GM23338 (cell line): ENCODE data around the gene WDCP. TPM values are rescaled to one million over a fixed set of nuclear protein-coding genes. Genes with fewer than 3 reads are reported as not detected.

Source experiments
- ATAC-seq: fragments of 200-7000 bp; cut with Tn5 transposase; 3 replicates; pipeline ENCODE4 v1.9.1; 2020
- DNase-seq: peaks from one replicate; pipeline ENCODE4 v3.0.0-alpha.2; 2015; ENCODE audit warnings: low spot score
- H2AFZ ChIP-seq: fragments of 200-600 bp; sonication (generic); 2 replicates; pipeline ENCODE4 v1.8.0; 2016; ENCODE audit warnings: antibody characterized with exemption, mild to moderate bottlenecking, moderate library complexity
- H3F3A ChIP-seq: fragments of 200-600 bp; sonication (generic); replicated peaks from 2 replicates; pipeline ENCODE4 v1.8.0; 2017; ENCODE audit warnings: antibody characterized with exemption, mixed run types, low read depth
- H3K27ac ChIP-seq: fragments of 200-600 bp; sonication (generic); 2 replicates; pipeline ENCODE4 v1.6.1; 2016; ENCODE audit warnings: low read depth
- H3K27me3 ChIP-seq: fragments of 200-600 bp; sonication (generic); 2 replicates; pipeline ENCODE4 v1.8.0; 2016; ENCODE audit warnings: mild to moderate bottlenecking, mixed run types, moderate library complexity; ENCODE audit not compliant: insufficient read depth
- H3K36me3 ChIP-seq: fragments of 200-600 bp; sonication (generic); 2 replicates; pipeline ENCODE4 v1.8.0; 2016; ENCODE audit warnings: mild to moderate bottlenecking; ENCODE audit not compliant: insufficient read depth
- H3K4me1 ChIP-seq: fragments of 200-600 bp; sonication (generic); 2 replicates; pipeline ENCODE4 v1.8.0; 2016; ENCODE audit warnings: mild to moderate bottlenecking, moderate library complexity; ENCODE audit not compliant: insufficient read depth
- H3K4me2 ChIP-seq: fragments of 200-600 bp; sonication (generic); 2 replicates; pipeline ENCODE4 v1.7.1; 2017; ENCODE audit warnings: mixed run types
- H3K4me3 ChIP-seq: fragments of 200-600 bp; sonication (generic); 2 replicates; pipeline ENCODE4 v1.6.1; 2016; ENCODE audit warnings: mixed run types
- H3K79me2 ChIP-seq: fragments of 200-600 bp; sonication (generic); replicated peaks from 2 replicates; pipeline ENCODE4 v1.8.0; 2017; ENCODE audit warnings: mild to moderate bottlenecking; ENCODE audit not compliant: insufficient read depth
- H3K9me2 ChIP-seq: fragments of 200-600 bp; sonication (generic); 2 replicates; pipeline ENCODE4 v1.8.0; 2017; ENCODE audit not compliant: insufficient read depth
- H4K20me1 ChIP-seq: fragments of 200-600 bp; sonication (generic); replicated peaks from 2 replicates; pipeline ENCODE4 v1.8.0; 2017; ENCODE audit warnings: mild to moderate bottlenecking; ENCODE audit not compliant: insufficient read depth
- H3K27ac Mint-ChIP-seq: 2 replicates; pipeline ENCODE4 v1.8.0; 2020; ENCODE audit warnings: inconsistent platforms, mild to moderate bottlenecking, moderate library complexity, mixed read lengths
- H3K27me3 Mint-ChIP-seq: 3 replicates; pipeline ENCODE4 v1.8.0; 2022; ENCODE audit warnings: low read depth, mild to moderate bottlenecking, moderate library complexity, mixed read lengths, inconsistent platforms; ENCODE audit not compliant: insufficient read depth, poor library complexity
- H3K36me3 Mint-ChIP-seq: 3 replicates; pipeline ENCODE4 v1.8.0; 2021; ENCODE audit warnings: low read depth, mild to moderate bottlenecking, inconsistent platforms, moderate library complexity, mixed read lengths
- H3K4me1 Mint-ChIP-seq: 3 replicates; pipeline ENCODE4 v1.8.0; 2020; ENCODE audit warnings: mild to moderate bottlenecking, inconsistent platforms, mixed read lengths
- H3K4me3 Mint-ChIP-seq: 3 replicates; pipeline ENCODE4 v1.8.0; 2021; ENCODE audit warnings: moderate library complexity, mild to moderate bottlenecking, inconsistent platforms, mixed read lengths
- H3K9me3 Mint-ChIP-seq: 3 replicates; pipeline ENCODE4 v1.8.0; 2020; ENCODE audit warnings: moderate library complexity, mild to moderate bottlenecking, inconsistent platforms, mixed read lengths
- CREB1 ChIP-seq: fragments of 250-450 bp; sonication (Bioruptor Pico); IDR thresholded peaks from 2 replicates; pipeline ENCODE4 v1.5.0; 2020; ENCODE audit warnings: low read depth, mild to moderate bottlenecking, moderate library complexity
- ETS1 ChIP-seq: IDR thresholded peaks from 2 replicates; pipeline ENCODE4 v1.6.1; 2016; ENCODE audit warnings: antibody characterized with exemption
- EZH2 ChIP-seq: fragments of 200-600 bp; sonication (generic); IDR thresholded peaks from one replicate; pipeline ENCODE4 v1.8.0; 2017; ENCODE audit warnings: antibody characterized with exemption, mild to moderate bottlenecking, low read depth; ENCODE audit not compliant: unreplicated experiment
- EZH2phosphoT487 ChIP-seq: fragments of 200-600 bp; sonication (generic); IDR thresholded peaks from one replicate; pipeline ENCODE4 v1.8.1; 2018; ENCODE audit warnings: antibody characterized with exemption; ENCODE audit not compliant: unreplicated experiment
- JUNB ChIP-seq: IDR thresholded peaks from one replicate; pipeline ENCODE4 v1.6.1; 2016; ENCODE audit warnings: antibody characterized with exemption; ENCODE audit not compliant: unreplicated experiment
- NANOG ChIP-seq: IDR thresholded peaks from 2 replicates; pipeline ENCODE4 v1.6.1; 2016; ENCODE audit warnings: antibody characterized with exemption, borderline replicate concordance
- POLR2AphosphoS5 ChIP-seq: IDR thresholded peaks from 2 replicates; pipeline ENCODE4 v1.6.1; 2016; ENCODE audit warnings: antibody characterized with exemption, low read depth
- REST ChIP-seq: IDR thresholded peaks from one replicate; pipeline ENCODE4 v1.6.1; 2018; ENCODE audit warnings: antibody characterized with exemption; ENCODE audit not compliant: unreplicated experiment
- STAT1 ChIP-seq: IDR thresholded peaks from one replicate; pipeline ENCODE4 v1.6.1; 2016; ENCODE audit warnings: antibody characterized with exemption; ENCODE audit not compliant: unreplicated experiment
- ZNF114 ChIP-seq: fragments of 250-450 bp; sonication (Bioruptor Pico); IDR thresholded peaks from 2 replicates; pipeline ENCODE4 v1.5.0; 2020; ENCODE audit warnings: mild to moderate bottlenecking, moderate library complexity
- ZNF331 ChIP-seq: fragments of 250-450 bp; sonication (Bioruptor Pico); IDR thresholded peaks from 2 replicates; pipeline ENCODE4 v1.5.0; 2020; ENCODE audit warnings: low read depth, mild to moderate bottlenecking, moderate library complexity
- ZNF462 ChIP-seq: fragments of 250-450 bp; sonication (Bioruptor Pico); IDR thresholded peaks from 2 replicates; pipeline ENCODE4 v1.5.0; 2020; ENCODE audit warnings: mild to moderate bottlenecking, moderate library complexity
- polyA plus RNA-seq: library from polyadenylated mRNA; unstranded; fragments of >200 nt; fragmentation: Nextera tagmentation; extraction: Ambion mirVana; gene quantifications from 2 replicates; pipeline ENCODE4 v1.2.1, GENCODE V29; 2016
- total RNA-seq: library from RNA; depleted of rRNA; stranded (reverse); fragments of >200 nt; shearing (Covaris generic); gene quantifications from 2 replicates; pipeline ENCODE4 v1.2.3, GENCODE V29; 2014
- TF ChIP-seq, protein P1 (sequence below), 2 experiments: fragments of 200-600 bp in 1 of 2; sonication (generic) in 1 of 2; conservative IDR thresholded peaks; 2 replicates each; pipeline versions ENCODE4 v1.5.1 to v1.6.1; 2016 to 2017; ENCODE audit warnings: antibody characterized with exemption in 2 of 2, low read depth in 2 of 2, mild to moderate bottlenecking in 2 of 2, moderate library complexity in 1 of 2

The WDCP gene
- total and polyA plus RNA-seq, 2 experiments from 2014 or later: 10.5 to 28.6 TPM

DNA sequence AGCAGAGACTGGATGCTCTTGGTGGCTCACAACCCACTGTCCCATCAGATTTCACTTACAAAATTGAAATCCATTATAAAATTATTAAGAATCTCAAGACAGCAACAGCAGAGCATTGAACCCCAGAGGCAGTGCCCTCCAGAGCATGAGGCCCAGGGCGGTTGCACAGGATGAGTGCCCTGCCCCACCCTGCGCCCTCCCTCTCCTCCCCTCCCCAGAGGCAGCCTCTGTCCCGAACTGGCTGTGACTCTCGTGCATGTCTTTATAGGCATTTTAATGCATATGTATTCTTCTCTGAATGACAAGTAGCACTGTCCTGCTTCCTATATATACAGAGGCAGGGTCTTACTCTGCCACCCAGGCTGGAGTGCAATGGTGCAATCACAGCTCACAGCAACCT is 26.9 kb downstream of the WDCP start:
- Histone ChIP-seq H3K4me1 (peaks cover 22% of the 10 kb centered on the region), H3K4me2 (no peak overlapping the region), H3K27ac (no peak overlapping the region), H3K4me3 (no peak overlapping the region), H4K20me1 (no peaks in the 10 kb centered on the region), H2AFZ (no peak overlapping the region), H3K79me2 (0 out of 2 replicates have a peak, but pooled peaks cover under 1% of the 10 kb centered on the region), H3F3A (no peaks in the 10 kb centered on the region), H3K9me2 (no peaks in the 10 kb centered on the region), H3K27me3 (no peaks in the 10 kb centered on the region), H3K36me3 (no peaks in the 10 kb centered on the region)
- TF ChIP-seq CREB1: no peak
- TF ChIP-seq REST: no peak
- no peak for TF ChIP-seq EZH2
- no peak for TF ChIP-seq EZH2phosphoT487
- TF ChIP-seq POLR2AphosphoS5: no peak
- no peak for TF ChIP-seq STAT1
- TF ChIP-seq ZNF462 (CRISPR knock-in tag): no peak
- TF ChIP-seq, protein P1, sequence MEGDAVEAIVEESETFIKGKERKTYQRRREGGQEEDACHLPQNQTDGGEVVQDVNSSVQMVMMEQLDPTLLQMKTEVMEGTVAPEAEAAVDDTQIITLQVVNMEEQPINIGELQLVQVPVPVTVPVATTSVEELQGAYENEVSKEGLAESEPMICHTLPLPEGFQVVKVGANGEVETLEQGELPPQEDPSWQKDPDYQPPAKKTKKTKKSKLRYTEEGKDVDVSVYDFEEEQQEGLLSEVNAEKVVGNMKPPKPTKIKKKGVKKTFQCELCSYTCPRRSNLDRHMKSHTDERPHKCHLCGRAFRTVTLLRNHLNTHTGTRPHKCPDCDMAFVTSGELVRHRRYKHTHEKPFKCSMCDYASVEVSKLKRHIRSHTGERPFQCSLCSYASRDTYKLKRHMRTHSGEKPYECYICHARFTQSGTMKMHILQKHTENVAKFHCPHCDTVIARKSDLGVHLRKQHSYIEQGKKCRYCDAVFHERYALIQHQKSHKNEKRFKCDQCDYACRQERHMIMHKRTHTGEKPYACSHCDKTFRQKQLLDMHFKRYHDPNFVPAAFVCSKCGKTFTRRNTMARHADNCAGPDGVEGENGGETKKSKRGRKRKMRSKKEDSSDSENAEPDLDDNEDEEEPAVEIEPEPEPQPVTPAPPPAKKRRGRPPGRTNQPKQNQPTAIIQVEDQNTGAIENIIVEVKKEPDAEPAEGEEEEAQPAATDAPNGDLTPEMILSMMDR (conservative IDR thresholded peaks at IDR 0.05; ENCODE audit: low read depth in 2 of 2): no peak
- TF ChIP-seq ZNF114 (CRISPR knock-in tag): no peak
- no peak for TF ChIP-seq ZNF331
- TF ChIP-seq NANOG: no peak
- TF ChIP-seq JUNB: no peak
- TF ChIP-seq ETS1: no peak
- Mint-ChIP-seq H3K27ac (no peak overlapping the region), H3K36me3 (peaks cover 31% of the 10 kb centered on the region), H3K9me3 (peaks cover 3% of the 10 kb centered on the region; the same call in 1 of the 3 replicates), H3K4me3 (no peak overlapping the region), H3K27me3 (peaks cover 16% of the 10 kb centered on the region), H3K4me1 (peaks cover 46% of the 10 kb centered on the region)
- ATAC-seq (no peak), DNase-seq (no peak)
